Breast epithelium (tissue), 3 donors: ENCODE results near the gene ERC1.

ENCODE experiments used
- POLR2A ChIP-seq: fragments of 450-650 bp; IDR thresholded peaks from one replicate; pipeline ENCODE4 v1.6.1; 2016; ENCODE audit warnings: antibody characterized with exemption, mild to moderate bottlenecking, moderate library complexity
- POLR2AphosphoS5 ChIP-seq, 3 donors: sonication (generic); formaldehyde crosslinking; IDR thresholded peaks; one replicate each; pipeline ENCODE4 v1.6.1; 2017; ENCODE audit warnings: antibody characterized with exemption in 3 of 3
- TF ChIP-seq, protein P1 (sequence below), 3 donors: fragments of 450-650 bp; IDR thresholded peaks; one replicate each; pipeline ENCODE4 v1.5.1; 2016 to 2017; ENCODE audit warnings: antibody characterized with exemption in 3 of 3, mild to moderate bottlenecking in 3 of 3, moderate library complexity in 3 of 3

DNA sequence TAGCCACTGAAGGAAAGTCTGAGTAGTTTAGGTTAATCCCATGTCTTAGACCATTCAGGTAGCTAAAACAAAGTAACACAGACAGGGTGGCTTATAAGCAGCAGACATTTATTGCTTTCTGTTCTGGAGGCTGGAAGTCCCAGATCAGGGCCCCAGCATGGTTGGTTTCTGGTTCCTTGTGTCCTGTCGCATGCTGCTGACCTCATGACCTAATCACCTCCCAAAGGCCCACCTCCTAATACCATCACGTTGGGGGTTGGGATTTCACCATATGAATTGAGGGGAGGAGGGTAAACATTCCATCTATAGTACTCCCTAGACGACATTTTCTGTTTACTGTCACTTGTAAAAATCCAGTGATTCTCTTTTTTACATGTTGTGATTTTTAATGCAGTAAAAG, 454.8 kb downstream of the ERC1 start:
- TF ChIP-seq, protein P1, sequence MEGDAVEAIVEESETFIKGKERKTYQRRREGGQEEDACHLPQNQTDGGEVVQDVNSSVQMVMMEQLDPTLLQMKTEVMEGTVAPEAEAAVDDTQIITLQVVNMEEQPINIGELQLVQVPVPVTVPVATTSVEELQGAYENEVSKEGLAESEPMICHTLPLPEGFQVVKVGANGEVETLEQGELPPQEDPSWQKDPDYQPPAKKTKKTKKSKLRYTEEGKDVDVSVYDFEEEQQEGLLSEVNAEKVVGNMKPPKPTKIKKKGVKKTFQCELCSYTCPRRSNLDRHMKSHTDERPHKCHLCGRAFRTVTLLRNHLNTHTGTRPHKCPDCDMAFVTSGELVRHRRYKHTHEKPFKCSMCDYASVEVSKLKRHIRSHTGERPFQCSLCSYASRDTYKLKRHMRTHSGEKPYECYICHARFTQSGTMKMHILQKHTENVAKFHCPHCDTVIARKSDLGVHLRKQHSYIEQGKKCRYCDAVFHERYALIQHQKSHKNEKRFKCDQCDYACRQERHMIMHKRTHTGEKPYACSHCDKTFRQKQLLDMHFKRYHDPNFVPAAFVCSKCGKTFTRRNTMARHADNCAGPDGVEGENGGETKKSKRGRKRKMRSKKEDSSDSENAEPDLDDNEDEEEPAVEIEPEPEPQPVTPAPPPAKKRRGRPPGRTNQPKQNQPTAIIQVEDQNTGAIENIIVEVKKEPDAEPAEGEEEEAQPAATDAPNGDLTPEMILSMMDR (IDR thresholded peaks at IDR 0.05), result no peak
- TF ChIP-seq POLR2AphosphoS5 (IDR thresholded peaks at IDR 0.05), result no peak
- TF ChIP-seq POLR2A, result no peak
